HG03025 (cell line): Measurements from ENCODE around the gene SOX11.

Source experiments
- ATAC-seq: cut with Tn5 transposase; IDR thresholded peaks from one replicate; pipeline ENCODE4 v1.9.1; 2021; ENCODE audit warnings: mild to moderate bottlenecking, moderate library complexity; ENCODE audit not compliant: unreplicated experiment, low FRiP score

SOX11 gene

DNA sequence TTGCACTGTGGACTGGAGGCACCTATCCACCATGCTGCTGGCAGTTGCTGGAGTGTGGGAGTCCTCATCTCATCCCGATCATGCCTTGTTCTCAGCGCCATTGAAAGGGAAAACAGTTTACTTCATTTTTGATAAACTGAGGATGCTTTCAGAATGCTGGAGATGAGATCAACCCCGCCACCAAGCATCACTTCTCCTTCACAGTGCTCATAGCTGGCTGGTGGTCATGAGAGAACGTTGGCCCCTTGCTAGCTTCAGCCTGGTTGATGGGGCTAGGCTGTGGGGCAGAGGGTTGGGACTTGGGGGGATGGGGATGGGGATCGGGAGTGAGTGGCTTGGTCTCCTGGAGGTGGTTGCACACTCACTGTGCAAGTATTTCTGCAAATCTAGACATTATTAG is 30.1 kb downstream of the SOX11 start:
- no peak for ATAC-seq

DNA sequence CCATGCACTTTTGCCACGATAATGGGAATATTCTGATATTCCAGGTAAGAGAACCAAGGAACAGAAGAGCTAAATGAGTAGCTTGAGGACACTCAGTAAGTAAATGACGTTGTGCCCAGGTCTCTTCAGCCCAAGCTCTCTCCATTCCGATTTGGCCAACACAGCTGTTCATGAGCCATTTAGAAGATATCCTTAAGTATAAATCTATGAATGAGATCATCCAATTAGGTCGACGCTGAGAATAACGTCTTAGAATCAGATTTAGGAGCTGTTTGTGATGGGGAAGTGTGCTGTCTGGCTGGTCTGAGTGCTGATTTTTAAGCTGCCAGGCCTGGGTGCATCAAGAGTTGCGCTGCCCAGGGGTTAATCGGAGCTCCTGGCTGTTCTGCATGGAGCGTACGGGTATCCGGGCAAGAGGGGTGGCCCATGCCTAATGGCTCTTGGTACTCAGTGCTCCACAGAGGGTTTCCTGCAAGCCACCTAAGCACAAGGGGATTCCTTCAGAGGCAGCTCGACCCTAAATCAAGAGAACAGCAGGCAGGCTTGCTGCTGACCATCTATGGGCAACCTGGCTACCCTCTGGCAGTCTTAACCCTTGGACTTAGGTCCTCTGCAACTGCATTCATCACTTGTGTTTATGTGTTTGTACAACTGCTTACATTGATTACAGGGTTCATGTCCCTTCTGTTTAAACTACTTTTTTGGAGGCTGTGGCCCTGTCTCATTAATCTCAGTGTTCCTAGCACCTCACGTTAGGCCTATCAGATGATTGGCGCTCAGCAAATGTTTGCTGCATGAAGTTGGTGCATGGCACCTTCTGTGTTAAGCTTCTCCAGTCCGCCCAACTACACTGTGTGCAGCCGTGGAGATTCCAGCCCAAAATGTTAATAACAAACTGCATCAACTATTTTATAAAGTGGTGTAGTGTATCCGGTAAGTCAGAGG is 31.9 kb downstream of the SOX11 start:
- no peak for ATAC-seq

GRCh38 chr2:5725072-5725471 is 32.9 kb downstream of the SOX11 start:
- ATAC-seq, result no peak

DNA sequence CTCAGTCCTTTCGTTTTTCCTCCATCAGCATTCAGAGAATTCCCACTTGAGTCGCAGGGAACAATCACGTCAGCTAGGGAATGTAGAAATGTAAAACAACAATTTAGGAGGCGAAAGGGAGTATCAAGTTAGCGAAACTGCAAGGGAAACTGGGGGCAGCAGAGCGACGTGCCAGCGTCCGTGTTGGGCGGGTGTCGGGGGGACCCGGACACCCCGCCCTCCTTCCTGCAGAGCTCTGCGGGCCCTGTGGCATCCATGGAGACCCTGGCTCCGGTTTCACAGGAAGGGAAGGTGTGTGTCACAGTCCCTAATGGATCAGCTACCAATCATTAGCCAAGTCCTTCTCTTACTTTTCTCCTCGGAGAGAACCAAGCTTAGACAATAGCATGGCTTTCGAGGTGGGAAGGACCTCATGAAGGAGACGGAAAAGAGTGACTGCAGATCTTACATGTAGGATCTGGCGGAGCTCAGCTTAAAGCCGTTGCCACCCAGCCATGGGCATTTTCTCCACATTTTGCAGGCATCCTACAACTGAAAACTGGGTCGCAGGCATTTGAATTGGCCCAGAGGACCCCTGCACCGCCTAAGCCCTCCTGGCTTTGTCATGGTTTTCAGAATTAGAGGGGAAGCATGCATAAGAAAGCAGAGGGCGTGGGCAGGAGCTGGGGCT is 33.7 kb downstream of the SOX11 start:
- no peak for ATAC-seq

DNA sequence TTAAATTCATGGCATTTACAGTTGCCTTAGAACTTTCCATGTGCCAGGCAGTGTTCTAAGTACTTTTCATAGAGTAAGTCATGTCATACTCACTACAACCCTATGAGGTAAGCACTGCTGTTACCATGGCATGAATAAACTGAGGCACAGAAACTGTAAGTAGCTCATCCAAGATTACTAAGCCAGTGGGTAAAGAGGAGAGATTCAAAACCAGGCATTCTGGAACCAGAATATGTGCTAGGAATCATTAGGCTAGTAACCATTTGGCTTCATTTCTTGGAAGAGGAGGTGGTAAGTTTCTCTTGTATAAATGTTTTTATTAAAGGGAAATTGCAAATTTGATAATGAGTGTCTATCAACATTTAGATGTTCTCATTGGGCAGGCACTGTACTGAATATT is 35.1 kb downstream of the SOX11 start:
- no peak for ATAC-seq

GRCh38 chr2:5729416-5729815 is 37.2 kb downstream of the SOX11 start:
- ATAC-seq, result no peak

- ATAC-seq, result no peak
Observed at GRCh38 chr2:5730386-5730785, 38.2 kb downstream of the SOX11 start.

DNA sequence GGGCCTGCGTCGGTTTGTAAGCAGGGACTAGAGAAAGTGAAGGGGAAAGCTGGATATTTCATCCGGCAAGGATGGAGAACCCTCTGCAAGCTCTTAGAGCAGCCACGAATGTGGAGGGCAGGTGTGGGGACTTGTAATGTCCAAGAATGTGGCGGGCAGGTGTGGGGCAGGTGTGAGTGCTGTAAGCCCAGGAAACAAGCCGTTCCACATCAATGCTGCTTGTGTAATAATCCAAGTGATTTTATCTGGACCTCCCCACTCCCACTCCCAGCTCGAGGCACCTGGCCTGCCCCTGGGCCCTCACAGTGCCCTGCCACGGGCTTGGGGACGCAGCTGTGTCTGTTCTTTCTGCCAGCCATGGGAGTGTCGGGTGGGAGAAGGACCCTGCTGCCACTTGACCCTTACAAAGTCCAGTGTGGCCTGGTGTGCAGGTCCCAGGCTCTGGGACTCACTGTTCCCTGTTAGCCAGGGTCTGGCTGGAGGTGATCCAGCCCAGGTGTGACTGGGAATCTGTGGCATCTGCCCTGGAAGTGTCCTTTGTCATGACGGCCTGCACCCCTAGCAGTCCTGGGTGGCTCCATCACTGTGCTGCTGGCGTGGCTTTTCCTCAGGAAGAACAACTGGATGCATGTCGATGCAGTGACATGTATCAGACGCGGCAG is 42.8 kb downstream of the SOX11 start:
- no peak for ATAC-seq

GRCh38 chr2:5735521-5735861 is 43.3 kb downstream of the SOX11 start:
- ATAC-seq, result no peak

DNA sequence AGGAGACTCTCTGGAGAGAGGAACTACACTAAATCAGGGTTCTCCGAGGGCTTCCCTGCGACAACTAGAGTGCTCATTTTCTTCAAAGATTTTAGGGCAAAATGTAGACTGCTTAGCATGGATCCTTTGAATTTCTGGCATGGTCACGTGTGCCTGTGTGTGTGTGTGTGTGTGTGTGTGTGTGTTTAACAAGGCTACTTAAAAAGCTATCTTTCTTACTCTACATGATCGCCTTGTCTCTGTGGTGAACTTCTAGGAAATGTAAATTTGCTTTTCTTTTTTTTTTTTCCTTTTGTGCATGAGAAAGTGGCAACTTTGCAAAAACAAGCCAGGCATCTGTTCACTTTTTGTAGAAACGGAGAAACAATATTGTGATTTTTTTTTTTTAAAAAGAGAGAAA is 43.9 kb downstream of the SOX11 start:
- no peak for ATAC-seq

DNA sequence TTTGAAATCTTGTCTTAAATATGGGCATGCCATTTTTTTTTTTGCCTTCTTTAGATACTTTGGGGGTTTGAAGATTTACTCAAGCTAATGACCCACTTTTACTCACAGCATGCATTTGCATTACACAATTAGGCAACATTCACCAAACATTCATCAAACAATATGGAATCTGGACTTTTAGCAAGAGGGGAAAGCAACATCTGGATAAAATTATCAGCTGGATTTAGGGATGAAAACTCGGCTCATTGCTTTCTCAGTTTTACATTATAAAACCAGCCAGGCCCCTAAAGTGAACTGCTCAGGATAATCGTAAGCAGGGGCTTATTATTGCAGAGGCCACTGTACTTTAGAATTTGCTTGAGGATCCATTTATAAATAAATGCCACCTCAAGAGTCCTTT is 44.7 kb downstream of the SOX11 start:
- no peak for ATAC-seq

- no peak for ATAC-seq
Observed at GRCh38 chr2:5740053-5740452, 47.9 kb downstream of the SOX11 start.

- ATAC-seq, result no peak
Observed at GRCh38 chr2:5740817-5741216, 48.6 kb downstream of the SOX11 start.

GRCh38 chr2:5741242-5741641 is 49.1 kb downstream of the SOX11 start:
- ATAC-seq, result no peak

GRCh38 chr2:5742126-5742525 is 49.9 kb downstream of the SOX11 start:
- no peak for ATAC-seq

DNA sequence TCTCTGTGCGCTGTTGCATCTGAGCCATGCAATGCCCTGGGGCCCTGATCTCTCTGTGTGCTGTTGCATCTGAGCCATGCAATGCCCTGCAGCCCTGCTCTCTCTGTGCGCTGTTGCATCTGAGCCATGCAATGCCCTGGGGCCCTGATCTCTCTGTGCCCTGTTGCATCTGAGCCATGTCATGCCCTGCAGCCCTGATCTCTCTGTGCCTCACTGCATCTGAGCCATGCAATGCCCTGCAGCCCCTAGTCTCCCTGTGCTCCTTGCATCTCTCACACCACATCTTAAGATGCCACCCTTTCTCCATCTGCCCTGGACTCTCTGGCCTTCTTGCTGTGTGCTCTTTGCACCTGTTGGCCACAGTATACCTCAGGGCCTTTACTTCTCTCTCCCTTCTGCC is 56.2 kb downstream of the SOX11 start:
- no peak for ATAC-seq

- ATAC-seq, result no peak
Observed at GRCh38 chr2:5748946-5749345, 56.8 kb downstream of the SOX11 start.

- no peak for ATAC-seq
Observed at GRCh38 chr2:5749347-5749746, 57.2 kb downstream of the SOX11 start.
